CD8-positive, alpha-beta memory T cell (primary cell): ENCODE data around the gene PHF20. TPM values are rescaled to one million over a fixed set of nuclear protein-coding genes. Genes with fewer than 3 reads are reported as not detected.
"Not testable (repeated sequence)": the region's sequence is repeated elsewhere in the genome, so short reads cannot be mapped to it uniquely, and the experiment has no call there.

Experiments used
- CTCF ChIA-PET: fragments of 350-600 bp; sonication (Branson Sonifier 250); formaldehyde crosslinking; loops from one replicate; lab custom pipeline; 2021; ENCODE audit warnings: antibody characterized with exemption; lab: Charles Lee
- POLR2A ChIA-PET: fragments of 350-600 bp; sonication (Branson Sonifier 250); formaldehyde crosslinking; loops from one replicate; lab custom pipeline; 2021; ENCODE audit warnings: antibody characterized with exemption; lab: Charles Lee
- DNase-seq, 5 donors: peaks; one replicate each; pipeline versions ENCODE4 v3.0.0 to v3.0.0-alpha.2; 2020 to 2022; ENCODE audit warnings: mixed read lengths in 1 of 5
- H3K27ac ChIP-seq: one replicate; pipeline ENCODE4 v1.7.0; 2013; ENCODE audit warnings: low read depth, mild to moderate bottlenecking, low read length, moderate library complexity
- H3K27me3 ChIP-seq: 2 replicates; pipeline ENCODE4 v1.7.0; 2013; ENCODE audit warnings: low read length, mild to moderate bottlenecking; ENCODE audit not compliant: insufficient read depth, poor library complexity, severe bottlenecking
- H3K36me3 ChIP-seq: 2 replicates; pipeline ENCODE4 v1.7.0; 2013; ENCODE audit warnings: mild to moderate bottlenecking, low read length, moderate library complexity; ENCODE audit not compliant: insufficient read depth
- H3K4me1 ChIP-seq: 2 replicates; pipeline ENCODE4 v1.7.0; 2013; ENCODE audit warnings: mild to moderate bottlenecking, low read length, moderate library complexity; ENCODE audit not compliant: insufficient read depth
- H3K4me3 ChIP-seq: 2 replicates; pipeline ENCODE4 v1.7.0; 2013; ENCODE audit warnings: mild to moderate bottlenecking, low read length
- H3K9me3 ChIP-seq: 2 replicates; pipeline ENCODE4 v1.7.0; 2013; ENCODE audit warnings: mild to moderate bottlenecking, low read length
- H3K27ac Mint-ChIP-seq, 8 donors: one replicate each; pipeline ENCODE4 v1.8.0; 2020 to 2021; ENCODE audit warnings: mixed read lengths in 8 of 8, mild to moderate bottlenecking in 6 of 8, inconsistent platforms in 3 of 8, moderate library complexity in 3 of 8
- H3K27me3 Mint-ChIP-seq, 2 donors: one replicate each; pipeline ENCODE4 v1.8.0; 2020 to 2021; ENCODE audit warnings: mixed read lengths in 2 of 2, mild to moderate bottlenecking in 1 of 2, moderate library complexity in 1 of 2
- H3K36me3 Mint-ChIP-seq, 3 donors: one replicate each; pipeline ENCODE4 v1.8.0; 2020 to 2021; ENCODE audit warnings: mixed read lengths in 3 of 3, inconsistent platforms in 1 of 3, mild to moderate bottlenecking in 1 of 3
- H3K4me1 Mint-ChIP-seq, 3 donors: one replicate each; pipeline ENCODE4 v1.8.0; 2020 to 2021; ENCODE audit warnings: mixed read lengths in 3 of 3, inconsistent platforms in 1 of 3, mild to moderate bottlenecking in 1 of 3
- H3K4me3 Mint-ChIP-seq, 7 donors: one replicate each; pipeline ENCODE4 v1.8.0; 2020 to 2021; ENCODE audit warnings: mixed read lengths in 7 of 7, mild to moderate bottlenecking in 6 of 7, moderate library complexity in 4 of 7, inconsistent platforms in 2 of 7
- H3K9me3 Mint-ChIP-seq, 5 donors: one replicate each; pipeline ENCODE4 v1.8.0; 2020 to 2022; ENCODE audit warnings: mixed read lengths in 5 of 5, mild to moderate bottlenecking in 3 of 5, moderate library complexity in 2 of 5, inconsistent platforms in 1 of 5
- polyA plus RNA-seq: library from polyadenylated mRNA; unstranded; fragments of 300-500 nt; fragmentation: Illumina TruSeq; gene quantifications from one replicate; pipeline ENCODE4 v1.2.3, GENCODE V29; 2021
- total RNA-seq, 2 experiments: library from RNA; stranded (reverse); gene quantifications; one replicate each; pipeline ENCODE4 v1.2.3, GENCODE V29; 2021

The PHF20 gene
- total and polyA plus RNA-seq, 3 experiments from 2014 or later = 53.9 to 124 (median 54.3) TPM

GRCh38 chr20:35783811-35784210 lies 12.0 kb downstream of the PHF20 start:
- Mint-ChIP-seq H3K4me1 (peaks cover 11 to 40% (median 19%) of the 10 kb centered on the region in 3 donors), H3K36me3 (peaks cover 0 to 43% (median 6%) of the 10 kb centered on the region in 3 donors)
- H3K27ac ChIP-seq, H3K27me3 ChIP-seq, CTCF ChIA-PET, H3K9me3 Mint-ChIP-seq, POLR2A ChIA-PET, H3K4me1 ChIP-seq, H3K27ac Mint-ChIP-seq, DNase-seq, H3K36me3 ChIP-seq, H3K9me3 ChIP-seq, H3K4me3 ChIP-seq, H3K4me3 Mint-ChIP-seq, H3K27me3 Mint-ChIP-seq: not testable (repeated sequence)

GRCh38 chr20:35785541-35785940 lies 13.7 kb downstream of the PHF20 start:
- H3K27me3 Mint-ChIP-seq, H3K27me3 ChIP-seq, H3K4me1 ChIP-seq, H3K9me3 Mint-ChIP-seq, H3K36me3 ChIP-seq, H3K27ac Mint-ChIP-seq, POLR2A ChIA-PET, H3K4me3 Mint-ChIP-seq, DNase-seq, H3K9me3 ChIP-seq, H3K27ac ChIP-seq, H3K4me3 ChIP-seq: not testable (repeated sequence)
- CTCF ChIA-PET = interaction anchor here (1.2 kb wide), 1 partner anchor 43 kb away, joined by 4 read pairs; no protein-coding TSS in a partner anchor
- H3K4me1 Mint-ChIP-seq = peaks cover 7 to 34% (median 17%) of the 10 kb centered on the region in 3 donors
- peaks cover 0 to 43% (median 2%) of the 10 kb centered on the region in 3 donors for H3K36me3 Mint-ChIP-seq

GRCh38 chr20:35788796-35789195 lies 17.0 kb downstream of the PHF20 start:
- no peak for DNase-seq
- Histone ChIP-seq H3K27me3 (no peaks in the 10 kb centered on the region), H3K36me3 (no peaks in the 10 kb centered on the region), H3K4me1 (no peaks in the 10 kb centered on the region), H3K9me3 (no peaks in the 10 kb centered on the region), H3K4me3 (no peak overlapping the region), H3K27ac (no peak overlapping the region)
- Mint-ChIP-seq H3K27ac (peak overlapping the region in 2 of 8 donors; percentile 45 to 70), H3K27me3 (no peaks in the 10 kb centered on the region), H3K4me3 (no peak overlapping the region), H3K4me1 (peaks cover 8 to 38% (median 23%) of the 10 kb centered on the region in 3 donors), H3K9me3 (no peaks in the 10 kb centered on the region), H3K36me3 (peaks cover 0 to 34% (median 0%) of the 10 kb centered on the region in 3 donors)
- ChIA-PET CTCF (no interaction called here), POLR2A (interaction anchor here (1.1 kb wide), 2 partner anchors 35 to 45 kb away, joined by 4 to 5 read pairs; no protein-coding TSS in a partner anchor)

GRCh38 chr20:35791097-35791496 lies 19.3 kb downstream of the PHF20 start:
- H3K9me3 ChIP-seq = no peaks in the 10 kb centered on the region
- Mint-ChIP-seq H3K9me3 (no peaks in the 10 kb centered on the region), H3K36me3 (peaks cover 0 to 35% (median 0%) of the 10 kb centered on the region in 3 donors), H3K4me3 (no peak overlapping the region), H3K27me3 (no peaks in the 10 kb centered on the region), H3K4me1 (peaks cover 16 to 54% (median 28%) of the 10 kb centered on the region in 3 donors), H3K27ac (no peak overlapping the region)
- peaks cover 3% of the 10 kb centered on the region for H3K4me1 ChIP-seq
- no peaks in the 10 kb centered on the region for H3K36me3 ChIP-seq
- no peak overlapping the region for H3K4me3 ChIP-seq
- ChIA-PET POLR2A (no interaction called here), CTCF (no interaction called here)
- no peak overlapping the region for H3K27ac ChIP-seq
- DNase-seq = no peak
- no peaks in the 10 kb centered on the region for H3K27me3 ChIP-seq

GRCh38 chr20:35791821-35792220 lies 20.0 kb downstream of the PHF20 start:
- Histone ChIP-seq H3K4me1 (peaks cover 9% of the 10 kb centered on the region), H3K27ac (no peak overlapping the region), H3K36me3 (no peaks in the 10 kb centered on the region), H3K27me3 (no peaks in the 10 kb centered on the region), H3K9me3 (no peaks in the 10 kb centered on the region), H3K4me3 (no peak overlapping the region)
- POLR2A ChIA-PET = interaction anchor here (0.7 kb wide), 1 partner anchor 50 kb away, joined by 3 read pairs; the partner anchor contains the start of gene RBM39
- peaks cover 0 to 32% (median 0%) of the 10 kb centered on the region in 3 donors for H3K36me3 Mint-ChIP-seq
- H3K9me3 Mint-ChIP-seq = no peaks in the 10 kb centered on the region
- H3K27ac Mint-ChIP-seq = peak overlapping the region in 6 of 8 donors; percentile 21 to 72 (median 44)
- H3K27me3 Mint-ChIP-seq = no peaks in the 10 kb centered on the region
- H3K4me3 Mint-ChIP-seq = no peak overlapping the region
- peaks cover 21 to 56% (median 35%) of the 10 kb centered on the region in 3 donors for H3K4me1 Mint-ChIP-seq
- no peak for DNase-seq
- CTCF ChIA-PET = no interaction called here

GRCh38 chr20:35792740-35793139 lies 20.9 kb downstream of the PHF20 start:
- Mint-ChIP-seq H3K9me3 (no peaks in the 10 kb centered on the region), H3K27me3 (no peaks in the 10 kb centered on the region)
- no peak for DNase-seq

GRCh38 chr20:35796571-35796970 lies 24.8 kb downstream of the PHF20 start:
- Mint-ChIP-seq H3K36me3 (peaks cover 0 to 38% (median 7%) of the 10 kb centered on the region in 3 donors), H3K9me3 (no peaks in the 10 kb centered on the region), H3K4me3 (peak overlapping the region in 3 of 7 donors; percentile 9 to 36 (median 32)), H3K27me3 (no peaks in the 10 kb centered on the region), H3K4me1 (peaks cover 32 to 64% (median 46%) of the 10 kb centered on the region in 3 donors), H3K27ac (peak overlapping the region; percentile 62 to 96 (median 91))
- Histone ChIP-seq H3K27ac (no peak overlapping the region), H3K4me3 (no peak overlapping the region), H3K4me1 (peaks cover 12% of the 10 kb centered on the region), H3K27me3 (no peaks in the 10 kb centered on the region), H3K36me3 (peaks cover 5% of the 10 kb centered on the region), H3K9me3 (no peaks in the 10 kb centered on the region)
- ChIA-PET CTCF (interaction anchor here (1.0 kb wide), 1 partner anchor 54 kb away, joined by 3 read pairs; no protein-coding TSS in a partner anchor), POLR2A (interaction anchor here (0.6 kb wide), 1 partner anchor 42 kb away, joined by 3 read pairs; no protein-coding TSS in a partner anchor)
- peak in 2 of 5 donors; percentile 55 to 71 for DNase-seq

More at GRCh38 chr20:35792740-35793139, 20.9 kb downstream of the PHF20 start:
- no peak overlapping the region for H3K4me3 ChIP-seq
- H3K27ac Mint-ChIP-seq = peak overlapping the region in 1 of 8 donors; percentile 50
- no peaks in the 10 kb centered on the region for H3K36me3 ChIP-seq
- no peak overlapping the region for H3K4me3 Mint-ChIP-seq
- peaks cover 21 to 56% (median 36%) of the 10 kb centered on the region in 3 donors for H3K4me1 Mint-ChIP-seq
- no peaks in the 10 kb centered on the region for H3K27me3 ChIP-seq
- ChIA-PET POLR2A (no interaction called here), CTCF (no interaction called here)
- no peaks in the 10 kb centered on the region for H3K9me3 ChIP-seq
- H3K36me3 Mint-ChIP-seq = peaks cover 0 to 31% (median 0%) of the 10 kb centered on the region in 3 donors
- H3K27ac ChIP-seq = no peak overlapping the region
- H3K4me1 ChIP-seq = peaks cover 12% of the 10 kb centered on the region

GRCh38 chr20:35801865-35802264 lies 30.1 kb downstream of the PHF20 start:
- H3K9me3 ChIP-seq = no peaks in the 10 kb centered on the region
- H3K36me3 Mint-ChIP-seq = peaks cover 0 to 53% (median 16%) of the 10 kb centered on the region in 3 donors
- DNase-seq = no peak
- ChIA-PET CTCF (interaction anchor here (1.2 kb wide), 1 partner anchor 201 kb away, joined by 3 read pairs; no protein-coding TSS in a partner anchor), POLR2A (interaction anchor here (0.6 kb wide), 1 partner anchor 94 kb away, joined by 3 read pairs; no protein-coding TSS in a partner anchor)
- H3K4me1 ChIP-seq = peaks cover 3% of the 10 kb centered on the region
- no peak overlapping the region for H3K27ac ChIP-seq
- H3K27me3 ChIP-seq = no peaks in the 10 kb centered on the region
- peaks cover 13% of the 10 kb centered on the region for H3K36me3 ChIP-seq
- no peak overlapping the region for H3K4me3 Mint-ChIP-seq
- peaks cover 20 to 36% (median 31%) of the 10 kb centered on the region in 3 donors for H3K4me1 Mint-ChIP-seq
- H3K27ac Mint-ChIP-seq = peak overlapping the region in 7 of 8 donors; percentile 30 to 84 (median 73)
- H3K27me3 Mint-ChIP-seq = no peaks in the 10 kb centered on the region
- no peak overlapping the region for H3K4me3 ChIP-seq
- no peaks in the 10 kb centered on the region for H3K9me3 Mint-ChIP-seq
